HEK293 (cell line): ENCODE measurements around the gene WWTR1.

ENCODE experiments used
- CTCF ChIA-PET: fragments of 350-600 bp; formaldehyde crosslinking; extraction: SDS; loops from one replicate; lab custom pipeline; 2021; ENCODE audit warnings: antibody characterized with exemption; lab: Yijun Ruan, JAX
- POLR2A ChIA-PET: fragments of 300-600 bp; formaldehyde crosslinking; extraction: SDS; loops from one replicate; lab custom pipeline; 2020; ENCODE audit warnings: antibody characterized with exemption, inconsistent platforms; lab: Yijun Ruan, JAX
- H3K27ac ChIP-seq: fragments of 200-500 bp; sonication (Bioruptor generic); 2 replicates; pipeline ENCODE4 v1.5.1; 2014; ENCODE audit warnings: low read depth, low read length, control low read depth, inconsistent platforms; ENCODE audit errors: extremely low read depth
- H3K36me3 ChIP-seq, 2 experiments: fragments of 200-500 bp in 1 of 2; sonication (Bioruptor generic) in 1 of 2; 1 replicate in 1 of 2; 2 replicates in 1 of 2; pipeline ENCODE4 v1.5.1; 2014 to 2017; ENCODE audit warnings: inconsistent platforms in 2 of 2, low read length in 2 of 2; ENCODE audit not compliant: control insufficient read depth in 2 of 2, insufficient read depth in 1 of 2
- H3K4me1 ChIP-seq: fragments of 200-500 bp; sonication (Bioruptor generic); 2 replicates; pipeline ENCODE4 v1.5.1; 2014; ENCODE audit warnings: mild to moderate bottlenecking, low read length, inconsistent platforms; ENCODE audit not compliant: control insufficient read depth, insufficient read depth
- H3K4me3 ChIP-seq: 2 replicates; pipeline ENCODE4 v1.5.1; 2011; ENCODE audit warnings: low read depth, mild to moderate bottlenecking, control low read depth, low read length, moderate library complexity
- H3K9me3 ChIP-seq: fragments of 200-500 bp; sonication (Bioruptor generic); 2 replicates; pipeline ENCODE4 v1.5.1; 2014; ENCODE audit warnings: low read depth, low read length, inconsistent platforms; ENCODE audit not compliant: control insufficient read depth, insufficient read depth
- GLI2 ChIP-seq: fragments of 450-650 bp; formaldehyde crosslinking; IDR thresholded peaks from 2 replicates; pipeline ENCODE4; 2017; ENCODE audit warnings: missing biosample characterization, missing genetic modification characterization, low read depth, borderline replicate concordance
- KLF16 ChIP-seq: fragments of 450-650 bp; formaldehyde crosslinking; IDR thresholded peaks from 2 replicates; pipeline ENCODE4 v1.5.1; 2017; ENCODE audit warnings: missing biosample characterization, missing genetic modification characterization
- KLF7 ChIP-seq: fragments of 450-650 bp; formaldehyde crosslinking; IDR thresholded peaks from 2 replicates; pipeline ENCODE4 v1.5.1; 2016; ENCODE audit warnings: missing biosample characterization, missing genetic modification characterization, borderline replicate concordance
- KLF8 ChIP-seq: fragments of 450-650 bp; formaldehyde crosslinking; IDR thresholded peaks from 2 replicates; pipeline ENCODE4 v1.5.1; 2016; ENCODE audit warnings: missing biosample characterization, missing genetic modification characterization
- MYNN ChIP-seq: fragments of 450-650 bp; formaldehyde crosslinking; IDR thresholded peaks from 2 replicates; pipeline ENCODE4 v1.5.1; 2016; ENCODE audit warnings: missing biosample characterization, missing genetic modification characterization, borderline replicate concordance
- YY2 ChIP-seq: fragments of 450-650 bp; formaldehyde crosslinking; IDR thresholded peaks from 2 replicates; pipeline ENCODE4 v1.5.1; 2016; ENCODE audit warnings: missing biosample characterization, missing genetic modification characterization
- ZBTB1 ChIP-seq: fragments of 450-650 bp; formaldehyde crosslinking; IDR thresholded peaks from 2 replicates; pipeline ENCODE4 v1.5.1; 2016; ENCODE audit warnings: missing biosample characterization, missing genetic modification characterization
- ZBTB20 ChIP-seq: fragments of 450-650 bp; formaldehyde crosslinking; IDR thresholded peaks from 2 replicates; pipeline ENCODE4 v1.5.1; 2016; ENCODE audit warnings: missing biosample characterization, missing genetic modification characterization
- ZBTB8A ChIP-seq: fragments of 450-650 bp; formaldehyde crosslinking; IDR thresholded peaks from 2 replicates; pipeline ENCODE4 v1.5.1; 2016; ENCODE audit warnings: missing biosample characterization, missing genetic modification characterization
- ZFP41 ChIP-seq: fragments of 450-650 bp; formaldehyde crosslinking; IDR thresholded peaks from 2 replicates; pipeline ENCODE4 v1.5.1; 2016; ENCODE audit warnings: missing biosample characterization, missing genetic modification characterization, borderline replicate concordance
- ZNF10 ChIP-seq: fragments of 450-650 bp; formaldehyde crosslinking; IDR thresholded peaks from 2 replicates; pipeline ENCODE4 v1.5.1; 2017; ENCODE audit warnings: missing biosample characterization, missing genetic modification characterization
- ZNF114 ChIP-seq: fragments of 450-650 bp; formaldehyde crosslinking; IDR thresholded peaks from 2 replicates; pipeline ENCODE4 v1.5.0; 2017; ENCODE audit warnings: missing biosample characterization, missing genetic modification characterization
- ZNF184 ChIP-seq: fragments of 450-650 bp; IDR thresholded peaks from 2 replicates; pipeline ENCODE4 v1.5.1; 2018; ENCODE audit warnings: missing biosample characterization, mild to moderate bottlenecking, missing genetic modification characterization
- ZNF202 ChIP-seq: fragments of 450-650 bp; formaldehyde crosslinking; IDR thresholded peaks from 2 replicates; pipeline ENCODE4 v1.5.1; 2016; ENCODE audit warnings: missing biosample characterization, missing genetic modification characterization, borderline replicate concordance
- ZNF274 ChIP-seq, 2 experiments: fragments of 200-500 bp in 1 of 2; fragments of 450-650 bp in 1 of 2; sonication (Bioruptor generic) in 1 of 2; formaldehyde crosslinking in 1 of 2; IDR thresholded peaks; 2 replicates each; pipeline versions ENCODE4 v1.5.1 to v1.6.1; 2014 to 2016; ENCODE audit warnings: borderline replicate concordance in 1 of 2, inconsistent platforms in 1 of 2, low read length in 1 of 2, missing biosample characterization in 1 of 2, missing genetic modification characterization in 1 of 2
- ZNF433 ChIP-seq: fragments of 450-650 bp; formaldehyde crosslinking; IDR thresholded peaks from 2 replicates; pipeline ENCODE4 v1.5.1; 2016; ENCODE audit warnings: missing biosample characterization, missing genetic modification characterization, low read depth
- ZNF529 ChIP-seq: fragments of 450-650 bp; formaldehyde crosslinking; IDR thresholded peaks from 2 replicates; pipeline ENCODE4 v1.5.1; 2017; ENCODE audit warnings: missing genetic modification characterization, missing biosample characterization; ENCODE audit not compliant: insufficient replicate concordance
- ZNF530 ChIP-seq: fragments of 450-650 bp; formaldehyde crosslinking; IDR thresholded peaks from 2 replicates; pipeline ENCODE4 v1.5.1; 2016; ENCODE audit warnings: low read depth, missing biosample characterization, missing genetic modification characterization
- ZNF548 ChIP-seq: fragments of 450-650 bp; formaldehyde crosslinking; IDR thresholded peaks from 2 replicates; pipeline ENCODE4 v1.5.1; 2016; ENCODE audit warnings: missing biosample characterization, missing genetic modification characterization
- ZNF558 ChIP-seq: fragments of 450-650 bp; formaldehyde crosslinking; IDR thresholded peaks from 2 replicates; pipeline ENCODE4 v1.5.1; 2016; ENCODE audit warnings: missing biosample characterization, missing genetic modification characterization
- ZNF621 ChIP-seq: fragments of 450-650 bp; formaldehyde crosslinking; IDR thresholded peaks from 2 replicates; pipeline ENCODE4 v1.5.1; 2017; ENCODE audit warnings: missing biosample characterization, missing genetic modification characterization
- ZSCAN23 ChIP-seq: fragments of 450-650 bp; formaldehyde crosslinking; IDR thresholded peaks from 2 replicates; pipeline ENCODE4 v1.5.1; 2016; ENCODE audit warnings: missing biosample characterization, missing genetic modification characterization
- TF ChIP-seq, protein P1 (sequence below): fragments of 450-650 bp; formaldehyde crosslinking; optimal IDR thresholded peaks from 2 replicates; pipeline ENCODE3; 2016; ENCODE audit warnings: missing biosample characterization, mild to moderate bottlenecking, missing genetic modification characterization
- TF ChIP-seq, protein P2 (sequence below): fragments of 450-650 bp; IDR thresholded peaks from 2 replicates; pipeline ENCODE4 v1.5.1; 2018; ENCODE audit warnings: missing biosample characterization, mild to moderate bottlenecking, missing genetic modification characterization

Gene WWTR1

DNA sequence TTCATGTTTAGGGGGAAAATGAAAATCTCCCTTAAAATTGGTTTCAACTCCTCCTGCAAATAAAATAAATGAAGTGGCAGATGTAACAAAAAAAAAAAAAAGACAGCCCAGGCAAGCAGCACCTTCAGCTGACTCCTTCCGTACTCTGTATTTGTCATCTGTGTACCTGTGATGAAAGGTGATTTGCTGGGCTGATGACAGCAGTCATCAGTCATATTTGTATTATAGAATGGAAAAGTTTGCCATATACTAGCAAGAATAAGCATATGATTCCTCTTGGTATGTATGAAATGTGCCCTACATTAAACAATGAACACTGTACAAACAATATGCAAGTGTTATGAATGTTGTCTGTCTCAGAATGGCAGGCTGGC lies 44.1 kb upstream of the WWTR1 start (continued):
- no peak for TF ChIP-seq ZNF202 (tag by site-specific recombination)
- TF ChIP-seq GLI2 (tag by site-specific recombination) = no peak
- TF ChIP-seq KLF16 = no peak
- no peak for TF ChIP-seq KLF7 (tag by site-specific recombination)
- no peak for TF ChIP-seq ZNF529 (tag by site-specific recombination)
- no peak for TF ChIP-seq ZBTB8A (tag by site-specific recombination)
- no peak for TF ChIP-seq MYNN
- no peak for TF ChIP-seq ZFP41 (tag by site-specific recombination)

DNA sequence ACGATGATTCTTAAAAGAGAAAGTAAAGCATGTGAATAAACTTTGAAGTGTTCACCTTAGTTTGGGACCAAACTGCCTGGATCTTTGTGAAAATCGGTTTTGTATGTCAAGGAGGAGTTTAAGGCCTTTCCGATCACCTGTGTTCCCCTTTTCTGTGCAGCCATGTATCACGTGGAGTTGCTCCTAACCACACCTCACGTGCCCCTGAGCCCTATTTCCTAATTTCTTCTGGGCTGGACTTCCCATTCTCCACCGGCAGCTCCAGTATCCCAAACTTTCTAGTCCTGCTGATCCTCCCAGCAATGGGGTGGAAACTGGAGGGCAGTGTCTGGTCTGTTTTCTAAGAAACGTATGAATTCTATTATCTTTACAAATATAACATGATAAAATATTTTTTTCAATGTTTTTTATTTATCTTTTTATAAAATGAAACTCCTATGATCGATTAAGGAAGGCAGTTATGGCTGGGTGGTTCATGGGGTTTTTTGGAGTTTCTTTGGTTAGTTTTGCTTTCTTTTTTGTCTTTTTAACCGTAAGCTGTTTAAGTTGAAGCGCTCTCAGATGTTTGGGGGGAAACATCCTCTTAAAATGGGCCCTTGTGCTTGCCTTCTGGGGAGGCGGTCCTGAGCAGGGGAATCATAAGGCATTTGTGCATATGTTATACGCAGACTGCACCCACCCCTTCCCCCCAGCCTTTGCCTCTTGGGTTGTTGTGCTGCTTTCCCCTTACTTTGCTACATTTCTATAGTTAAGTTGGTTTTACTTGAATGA lies 43.6 kb upstream of the WWTR1 start:
- CTCF ChIA-PET = interaction anchor here (1.2 kb wide), 1 partner anchor 16 kb away, joined by 5 read pairs; no protein-coding TSS in a partner anchor
- H3K4me3 ChIP-seq = no peak overlapping the region
- no peaks in the 10 kb centered on the region for H3K9me3 ChIP-seq
- H3K4me1 ChIP-seq = no peaks in the 10 kb centered on the region
- no peaks in the 10 kb centered on the region for H3K36me3 ChIP-seq
- POLR2A ChIA-PET = no interaction called here
- TF ChIP-seq ZNF274 (IDR thresholded peaks at IDR 0.05; ENCODE audit: low read length) (no peak), ZNF274 (tag by site-specific recombination; IDR thresholded peaks at IDR 0.05; ENCODE audit: borderline replicate concordance) (no peak), ZNF558 (tag by site-specific recombination) (no peak), KLF8 (tag by site-specific recombination) (no peak), ZSCAN23 (no peak), YY2 (tag by site-specific recombination) (no peak), ZNF114 (tag by site-specific recombination) (no peak), KLF16 (no peak), ZNF10 (no peak), ZNF433 (no peak), ZNF548 (no peak), ZNF184 (tag by site-specific recombination) (no peak), ZNF530 (no peak), ZNF621 (no peak), ZBTB1 (tag by site-specific recombination) (no peak), ZBTB20 (tag by site-specific recombination) (no peak)
- TF ChIP-seq, protein P1, sequence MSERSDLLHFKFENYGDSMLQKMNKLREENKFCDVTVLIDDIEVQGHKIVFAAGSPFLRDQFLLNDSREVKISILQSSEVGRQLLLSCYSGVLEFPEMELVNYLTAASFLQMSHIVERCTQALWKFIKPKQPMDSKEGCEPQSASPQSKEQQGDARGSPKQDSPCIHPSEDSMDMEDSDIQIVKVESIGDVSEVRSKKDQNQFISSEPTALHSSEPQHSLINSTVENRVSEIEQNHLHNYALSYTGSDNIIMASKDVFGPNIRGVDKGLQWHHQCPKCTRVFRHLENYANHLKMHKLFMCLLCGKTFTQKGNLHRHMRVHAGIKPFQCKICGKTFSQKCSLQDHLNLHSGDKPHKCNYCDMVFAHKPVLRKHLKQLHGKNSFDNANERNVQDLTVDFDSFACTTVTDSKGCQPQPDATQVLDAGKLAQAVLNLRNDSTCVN = no peak
- TF ChIP-seq, protein P2, sequence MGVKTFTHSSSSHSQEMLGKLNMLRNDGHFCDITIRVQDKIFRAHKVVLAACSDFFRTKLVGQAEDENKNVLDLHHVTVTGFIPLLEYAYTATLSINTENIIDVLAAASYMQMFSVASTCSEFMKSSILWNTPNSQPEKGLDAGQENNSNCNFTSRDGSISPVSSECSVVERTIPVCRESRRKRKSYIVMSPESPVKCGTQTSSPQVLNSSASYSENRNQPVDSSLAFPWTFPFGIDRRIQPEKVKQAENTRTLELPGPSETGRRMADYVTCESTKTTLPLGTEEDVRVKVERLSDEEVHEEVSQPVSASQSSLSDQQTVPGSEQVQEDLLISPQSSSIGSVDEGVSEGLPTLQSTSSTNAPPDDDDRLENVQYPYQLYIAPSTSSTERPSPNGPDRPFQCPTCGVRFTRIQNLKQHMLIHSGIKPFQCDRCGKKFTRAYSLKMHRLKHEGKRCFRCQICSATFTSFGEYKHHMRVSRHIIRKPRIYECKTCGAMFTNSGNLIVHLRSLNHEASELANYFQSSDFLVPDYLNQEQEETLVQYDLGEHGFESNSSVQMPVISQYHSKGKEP (tag by site-specific recombination) = no peak
- H3K27ac ChIP-seq = no peak overlapping the region
